ENCODE data around the gene TMEM88. TPM values are rescaled to one million over a fixed set of nuclear protein-coding genes. Genes with fewer than 3 reads are reported as not detected.

The TMEM88 gene
- total RNA-seq, 2 experiments from 2014 or later = 0.41 to 4.0 TPM

GRCh38 chr17:7835814-7836595 is 18.9 kb upstream of the TMEM88 start:
- TF ChIP-seq, protein P1, sequence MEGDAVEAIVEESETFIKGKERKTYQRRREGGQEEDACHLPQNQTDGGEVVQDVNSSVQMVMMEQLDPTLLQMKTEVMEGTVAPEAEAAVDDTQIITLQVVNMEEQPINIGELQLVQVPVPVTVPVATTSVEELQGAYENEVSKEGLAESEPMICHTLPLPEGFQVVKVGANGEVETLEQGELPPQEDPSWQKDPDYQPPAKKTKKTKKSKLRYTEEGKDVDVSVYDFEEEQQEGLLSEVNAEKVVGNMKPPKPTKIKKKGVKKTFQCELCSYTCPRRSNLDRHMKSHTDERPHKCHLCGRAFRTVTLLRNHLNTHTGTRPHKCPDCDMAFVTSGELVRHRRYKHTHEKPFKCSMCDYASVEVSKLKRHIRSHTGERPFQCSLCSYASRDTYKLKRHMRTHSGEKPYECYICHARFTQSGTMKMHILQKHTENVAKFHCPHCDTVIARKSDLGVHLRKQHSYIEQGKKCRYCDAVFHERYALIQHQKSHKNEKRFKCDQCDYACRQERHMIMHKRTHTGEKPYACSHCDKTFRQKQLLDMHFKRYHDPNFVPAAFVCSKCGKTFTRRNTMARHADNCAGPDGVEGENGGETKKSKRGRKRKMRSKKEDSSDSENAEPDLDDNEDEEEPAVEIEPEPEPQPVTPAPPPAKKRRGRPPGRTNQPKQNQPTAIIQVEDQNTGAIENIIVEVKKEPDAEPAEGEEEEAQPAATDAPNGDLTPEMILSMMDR (conservative IDR thresholded peaks at IDR 0.05; ENCODE audit: low read length) = no peak
- TF ChIP-seq EZH2phosphoT487 (IDR thresholded peaks at IDR 0.05; ENCODE audit: borderline replicate concordance, low read depth, low read length) = no peak
- H3K9me3 ChIP-seq (ENCODE audit: low read length) = no peaks in the 10 kb centered on the region
- TSS peak; percentile 63 for BruUV-seq (replicated peaks)
- ChIA-PET CTCF (ENCODE audit: unreplicated experiment) (no interaction called here), POLR2A (interaction anchor here (0.6 to 1.5 kb wide), 3 partner anchors 9 to 352 kb away, joined by 3 to 6 read pairs (median 5); no protein-coding TSS in a partner anchor)
- H3K4me2 ChIP-seq (ENCODE audit: low read length) = peak overlapping the region; percentile 93
- peaks cover 8% of the 10 kb centered on the region; the same call in 1 of the 2 replicates for H4K20me1 ChIP-seq (ENCODE audit: insufficient read depth, low read length)
- peaks cover 34% of the 10 kb centered on the region; the same call in 1 of the 2 replicates for H3K79me2 ChIP-seq (ENCODE audit: insufficient read depth, low read depth, low read length)
- intact Hi-C loops (cut with micrococcal nuclease; ENCODE audit: unreplicated experiment) = loop anchor here (1.0 to 10.0 kb wide), 8 partner anchors 7 to 584 kb away; partner anchors contain the start of genes CTDNEP1, ELP5, HES7 and NAA38
- H3K27ac ChIP-seq (ENCODE audit: low read depth, low read length, poor library complexity, severe bottlenecking) = peak overlapping the region; percentile 91
- H3K9me2 ChIP-seq (ENCODE audit: insufficient read depth, low read length) = no peaks in the 10 kb centered on the region
- H3K4me3 ChIP-seq (ENCODE audit: low read depth, low read length, poor library complexity, severe bottlenecking) = peak overlapping the region; percentile 78
- DNase-seq (ENCODE audit: low spot score) = no peak
- peaks cover 9% of the 10 kb centered on the region; the same call in 1 of the 2 replicates for H3K36me3 ChIP-seq (ENCODE audit: insufficient read depth, low read length)
- peaks cover 48% of the 10 kb centered on the region for H3K4me1 ChIP-seq (ENCODE audit: insufficient read depth, low read length, poor library complexity, severe bottlenecking)
- peak overlapping the region; percentile 26; the same call in 1 of the 2 replicates for H2AFZ ChIP-seq (ENCODE audit: low read length)

DNA sequence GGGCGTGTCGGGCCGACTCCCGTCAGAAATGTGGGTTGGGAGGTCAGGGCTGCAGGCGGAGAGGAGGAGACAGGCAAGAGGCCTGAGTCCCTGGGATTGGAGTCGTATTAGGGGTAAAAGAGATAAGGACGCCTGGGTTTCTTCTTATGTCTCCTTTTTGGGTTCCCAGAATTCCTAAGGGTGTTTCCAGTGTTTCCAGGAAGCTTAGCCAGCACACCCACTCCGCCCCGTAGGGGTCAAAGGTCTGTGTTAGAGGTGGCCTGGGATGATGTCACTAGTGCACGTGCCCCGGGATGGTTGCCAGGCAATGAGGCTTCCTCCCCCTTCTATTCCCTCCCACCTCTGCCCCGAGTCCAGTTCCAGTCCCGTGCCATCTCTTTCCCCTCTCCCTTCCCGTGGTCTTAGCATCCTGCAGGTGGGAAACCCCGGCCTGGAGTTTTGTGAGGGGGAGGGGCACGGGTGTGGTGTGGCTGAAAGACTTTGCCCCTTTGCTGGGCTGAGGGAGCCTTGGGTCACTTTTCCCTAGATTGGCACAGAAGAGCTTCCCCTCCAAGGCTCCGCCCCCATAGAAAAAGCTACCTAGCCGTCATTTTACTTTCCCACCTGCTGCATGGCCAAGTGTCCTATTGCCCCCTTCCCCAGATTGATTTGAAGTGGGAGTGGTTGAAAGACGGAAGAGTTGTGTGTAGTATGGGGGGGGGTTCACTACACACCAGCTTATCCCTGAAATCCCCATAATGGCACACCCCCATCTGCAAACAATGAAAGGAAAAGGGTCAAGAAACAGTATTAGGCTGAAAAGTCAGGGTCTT is 18.1 kb upstream of the TMEM88 start:
- peak; percentile 93 for DNase-seq (ENCODE audit: low spot score)
- Histone ChIP-seq H3K36me3 (ENCODE audit: insufficient read depth, low read length) (peaks cover 12% of the 10 kb centered on the region; the same call in 1 of the 2 replicates), H2AFZ (ENCODE audit: low read length) (peak overlapping the region; percentile 26; the same call in 1 of the 2 replicates), H3K9me3 (ENCODE audit: low read length) (no peaks in the 10 kb centered on the region), H3K27ac (ENCODE audit: low read depth, low read length, poor library complexity, severe bottlenecking) (peak overlapping the region; percentile 91), H3K4me2 (ENCODE audit: low read length) (peak overlapping the region; percentile 93), H4K20me1 (ENCODE audit: insufficient read depth, low read length) (peaks cover 13% of the 10 kb centered on the region; the same call in 1 of the 2 replicates), H3K9me2 (ENCODE audit: insufficient read depth, low read length) (no peaks in the 10 kb centered on the region), H3K79me2 (ENCODE audit: insufficient read depth, low read depth, low read length) (peaks cover 40% of the 10 kb centered on the region; the same call in 1 of the 2 replicates), H3K4me1 (ENCODE audit: insufficient read depth, low read length, poor library complexity, severe bottlenecking) (peaks cover 51% of the 10 kb centered on the region), H3K4me3 (ENCODE audit: low read depth, low read length, poor library complexity, severe bottlenecking) (peak overlapping the region; percentile 78)
- no TSS peak for BruUV-seq (replicated peaks)
- CTCF ChIA-PET (ENCODE audit: unreplicated experiment) = interaction anchor here (0.5 to 0.9 kb wide), 2 partner anchors 19 to 20 kb away, joined by 3 to 6 read pairs; partner anchors contain the start of gene NAA38
- POLR2A ChIA-PET = interaction anchor here (0.6 to 3.0 kb wide), 5 partner anchors 10 to 336 kb away, joined by 3 to 10 read pairs (median 3); partner anchors contain the start of genes NAA38 and TP53
- intact Hi-C loops (cut with micrococcal nuclease; ENCODE audit: unreplicated experiment) = loop anchor here (5.0 to 10.0 kb wide), 5 partner anchors 150 to 585 kb away; partner anchors contain the start of genes CTDNEP1, ELP5, HES7 and PER1
- TF ChIP-seq, protein P1 (conservative IDR thresholded peaks at IDR 0.05; ENCODE audit: low read length) = no peak
